Activated T-helper 2 cell treated with anti-CD3 and anti-CD28 coated beads, Interferon-gamma antibody, Interleukin-2, Interleukin-4, amounts not matched to agents 10 μg/mL and 5 μg/mL and 100 μg/mL, durations not matched to agents 14 hours and 24 hours and 36 hours (primary cell): ENCODE results near the gene MICB. TPM values are rescaled to one million over a fixed set of nuclear protein-coding genes. Genes with fewer than 3 reads are reported as not detected.
A peak's percentile ranks its signal among the peaks of the same experiment; 100 is the strongest.

Experiments
- DNase-seq: peaks from one replicate; pipeline ENCODE4 v3.0.0; 2021; ENCODE audit warnings: low spot score
- H3K27ac Mint-ChIP-seq: one replicate; pipeline ENCODE4 v1.8.0; 2021; ENCODE audit warnings: mixed read lengths
- H3K27me3 Mint-ChIP-seq: one replicate; pipeline ENCODE4 v1.8.0; 2021; ENCODE audit warnings: low read depth, mixed read lengths
- H3K36me3 Mint-ChIP-seq: one replicate; pipeline ENCODE4 v1.8.0; 2021; ENCODE audit warnings: low read depth, mixed read lengths
- H3K4me1 Mint-ChIP-seq: one replicate; pipeline ENCODE4 v1.8.0; 2021; ENCODE audit warnings: low read depth, mixed read lengths
- H3K4me3 Mint-ChIP-seq: one replicate; pipeline ENCODE4 v1.8.0; 2021; ENCODE audit warnings: low read depth, mild to moderate bottlenecking, moderate library complexity, mixed read lengths
- H3K9me3 Mint-ChIP-seq: one replicate; pipeline ENCODE4 v1.8.0; 2021; ENCODE audit warnings: mixed read lengths
- intact Hi-C: fragments of 100-400 bp; cut with micrococcal nuclease; formaldehyde crosslinking; loops from one replicate; pipeline ENCODE4 v1.15.1; 2023
- total RNA-seq: library from RNA; stranded (reverse); gene quantifications from 2 replicates; pipeline ENCODE4 v1.2.3, GENCODE V29; 2022

Gene MICB
- total RNA-seq, 1 donor from 2014 or later, result 30.6 TPM

GRCh38 chr6:31529329-31530150 is 31.6 kb downstream of the MICB start:
- no peak overlapping the region for H3K27ac Mint-ChIP-seq
- no peak overlapping the region for H3K4me3 Mint-ChIP-seq
- H3K9me3 Mint-ChIP-seq, result no peaks in the 10 kb centered on the region
- H3K36me3 Mint-ChIP-seq, result peaks cover 54% of the 10 kb centered on the region
- intact Hi-C loops, result no loop called here
- no peak for DNase-seq
- no peaks in the 10 kb centered on the region for H3K27me3 Mint-ChIP-seq
- peaks cover 8% of the 10 kb centered on the region for H3K4me1 Mint-ChIP-seq

DNA sequence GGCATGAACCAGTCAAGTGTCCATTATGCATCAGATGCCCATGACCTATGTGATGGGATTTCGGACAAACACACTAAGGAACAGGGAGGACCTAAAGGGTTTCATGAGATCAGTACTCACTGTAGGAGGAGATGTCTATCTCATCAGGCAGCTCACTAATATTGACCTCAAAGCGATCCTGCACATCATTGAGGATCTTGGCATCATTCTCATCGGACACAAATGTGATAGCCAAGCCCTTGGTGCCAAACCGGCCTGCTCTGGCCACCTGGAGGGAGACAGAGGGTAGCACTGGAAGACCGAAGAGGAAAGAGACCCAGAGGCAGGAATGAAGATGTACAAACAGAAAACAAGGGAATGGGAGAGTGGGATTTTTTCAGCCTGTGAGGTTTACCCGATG is 32.7 kb downstream of the MICB start:
- DNase-seq, result no peak
- intact Hi-C loops, result no loop called here
- H3K27ac Mint-ChIP-seq, result no peak overlapping the region
- H3K4me1 Mint-ChIP-seq, result peaks cover 8% of the 10 kb centered on the region
- H3K36me3 Mint-ChIP-seq, result peaks cover 66% of the 10 kb centered on the region
- H3K9me3 Mint-ChIP-seq, result no peaks in the 10 kb centered on the region
- H3K27me3 Mint-ChIP-seq, result no peaks in the 10 kb centered on the region
- H3K4me3 Mint-ChIP-seq, result no peak overlapping the region

GRCh38 chr6:31531162-31531561 is 33.2 kb downstream of the MICB start:
- Mint-ChIP-seq H3K4me1 (peaks cover 13% of the 10 kb centered on the region), H3K9me3 (no peaks in the 10 kb centered on the region), H3K36me3 (peaks cover 71% of the 10 kb centered on the region), H3K27me3 (no peaks in the 10 kb centered on the region), H3K27ac (no peak overlapping the region), H3K4me3 (no peak overlapping the region)
- intact Hi-C loops, result no loop called here
- DNase-seq, result no peak

GRCh38 chr6:31531771-31532643 is 34.1 kb downstream of the MICB start:
- intact Hi-C loops, result no loop called here
- H3K9me3 Mint-ChIP-seq, result no peaks in the 10 kb centered on the region
- H3K27ac Mint-ChIP-seq, result no peak overlapping the region
- peaks cover 16% of the 10 kb centered on the region for H3K4me1 Mint-ChIP-seq
- H3K27me3 Mint-ChIP-seq, result no peaks in the 10 kb centered on the region
- peaks cover 77% of the 10 kb centered on the region for H3K36me3 Mint-ChIP-seq
- no peak overlapping the region for H3K4me3 Mint-ChIP-seq
- DNase-seq, result no peak

GRCh38 chr6:31532644-31533454 is 34.9 kb downstream of the MICB start:
- Mint-ChIP-seq H3K9me3 (no peaks in the 10 kb centered on the region), H3K4me1 (peaks cover 20% of the 10 kb centered on the region), H3K27me3 (no peaks in the 10 kb centered on the region), H3K27ac (peak overlapping the region; percentile 5), H3K4me3 (no peak overlapping the region), H3K36me3 (peaks cover 83% of the 10 kb centered on the region)
- intact Hi-C loops, result no loop called here
- DNase-seq, result no peak

GRCh38 chr6:31533455-31533841 is 35.5 kb downstream of the MICB start:
- DNase-seq, result no peak
- Mint-ChIP-seq H3K36me3 (peaks cover 84% of the 10 kb centered on the region), H3K4me3 (no peak overlapping the region), H3K9me3 (no peaks in the 10 kb centered on the region), H3K27me3 (no peaks in the 10 kb centered on the region), H3K4me1 (peaks cover 23% of the 10 kb centered on the region), H3K27ac (no peak overlapping the region)
- intact Hi-C loops, result no loop called here

- no peak overlapping the region for H3K27ac Mint-ChIP-seq
These were observed 36.1 kb downstream of the MICB start for GRCh38 chr6:31534011-31534410.

GRCh38 chr6:31534521-31535040 is 36.6 kb downstream of the MICB start:
- Mint-ChIP-seq H3K27ac (no peak overlapping the region), H3K4me1 (peaks cover 35% of the 10 kb centered on the region), H3K9me3 (no peaks in the 10 kb centered on the region), H3K27me3 (no peaks in the 10 kb centered on the region), H3K4me3 (no peak overlapping the region), H3K36me3 (peaks cover 91% of the 10 kb centered on the region)
- intact Hi-C loops, result no loop called here
- DNase-seq, result no peak

More at GRCh38 chr6:31534011-31534410, 36.1 kb downstream of the MICB start:
- Mint-ChIP-seq H3K9me3 (no peaks in the 10 kb centered on the region), H3K36me3 (peaks cover 87% of the 10 kb centered on the region), H3K27me3 (no peaks in the 10 kb centered on the region), H3K4me3 (no peak overlapping the region), H3K4me1 (peaks cover 29% of the 10 kb centered on the region)
- no peak for DNase-seq
- intact Hi-C loops, result no loop called here

DNA sequence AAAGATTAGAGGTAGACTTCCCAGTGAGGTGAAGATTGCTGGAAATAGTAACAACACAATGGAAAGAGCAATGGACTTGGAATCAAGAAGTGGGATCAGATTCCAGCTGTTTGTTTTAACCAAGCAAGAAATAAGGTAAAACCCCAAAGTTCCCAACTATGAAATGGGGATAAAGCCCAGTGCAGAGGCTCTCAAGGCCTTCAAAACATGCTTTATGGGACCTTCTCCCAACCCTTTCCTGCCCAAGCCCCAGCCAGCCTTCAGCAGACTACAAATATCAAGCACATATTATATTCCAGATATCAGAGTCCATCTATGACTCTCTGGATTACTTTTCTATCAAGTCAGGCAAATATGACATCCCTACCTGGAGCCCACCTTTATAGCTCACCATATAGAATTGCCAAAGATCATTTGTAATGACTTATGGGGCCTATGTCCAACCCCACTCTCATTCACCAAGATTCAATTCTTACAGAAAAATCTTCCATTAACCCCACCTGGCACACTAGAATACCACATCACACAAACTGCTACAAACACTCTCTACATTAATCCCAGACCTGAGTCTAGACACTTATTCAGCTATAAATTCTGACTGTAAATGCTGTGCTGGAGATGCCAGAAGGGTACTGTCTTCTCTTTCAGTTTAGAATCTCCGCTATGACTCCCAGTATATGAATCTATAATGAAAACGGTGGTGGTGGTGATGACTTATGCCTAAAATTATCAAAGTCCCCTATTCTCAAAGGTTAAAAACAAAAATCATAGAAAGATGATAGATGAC is 37.8 kb downstream of the MICB start:
- peaks cover 38% of the 10 kb centered on the region for H3K4me1 Mint-ChIP-seq
- no peak overlapping the region for H3K27ac Mint-ChIP-seq
- intact Hi-C loops, result no loop called here
- no peak overlapping the region for H3K4me3 Mint-ChIP-seq
- no peak for DNase-seq
- peaks cover 91% of the 10 kb centered on the region for H3K36me3 Mint-ChIP-seq
- H3K9me3 Mint-ChIP-seq, result no peaks in the 10 kb centered on the region
- no peaks in the 10 kb centered on the region for H3K27me3 Mint-ChIP-seq

GRCh38 chr6:31538805-31539400 is 41.0 kb downstream of the MICB start:
- intact Hi-C loops, result no loop called here
- no peak for DNase-seq
- Mint-ChIP-seq H3K27ac (peak overlapping the region; percentile 36), H3K4me1 (peaks cover 41% of the 10 kb centered on the region), H3K36me3 (peaks cover 72% of the 10 kb centered on the region), H3K4me3 (peak overlapping the region; percentile 98), H3K27me3 (no peaks in the 10 kb centered on the region), H3K9me3 (no peaks in the 10 kb centered on the region)

DNA sequence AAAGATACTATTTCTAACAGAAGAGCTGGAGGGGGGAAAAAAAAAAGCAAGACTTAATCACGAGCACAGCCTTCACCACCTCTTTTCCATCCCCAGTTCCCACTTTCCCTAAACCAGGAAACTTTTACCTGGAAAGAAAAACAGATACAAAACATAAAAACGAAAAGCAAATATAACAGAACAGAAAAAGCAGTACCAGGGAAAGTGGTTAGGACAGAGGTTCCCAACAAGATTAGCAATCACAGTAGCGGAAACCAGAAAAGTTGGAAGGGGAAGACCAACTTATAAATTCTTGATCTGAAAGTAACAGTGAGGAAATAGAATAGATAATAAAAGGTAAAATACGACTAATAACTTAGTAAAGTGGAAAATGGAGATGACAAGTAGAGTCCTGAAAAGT is 42.7 kb downstream of the MICB start:
- Mint-ChIP-seq H3K36me3 (peaks cover 55% of the 10 kb centered on the region), H3K27ac (peak overlapping the region; percentile 71), H3K9me3 (no peaks in the 10 kb centered on the region), H3K27me3 (no peaks in the 10 kb centered on the region), H3K4me1 (peaks cover 42% of the 10 kb centered on the region), H3K4me3 (peak overlapping the region; percentile 98)
- no peak for DNase-seq
- intact Hi-C loops, result loop anchor here (10.0 kb wide), 1 partner anchor 926 kb away; the partner anchor contains the start of genes MRPS18B and PPP1R10
